ENCODE measurements around the gene CCDC142. TPM values are rescaled to one million over a fixed set of nuclear protein-coding genes. Genes with fewer than 3 reads are reported as not detected.

Gene CCDC142
- total RNA-seq, 2 donors from 2014 or later, result 20.5 to 39.2 TPM

DNA sequence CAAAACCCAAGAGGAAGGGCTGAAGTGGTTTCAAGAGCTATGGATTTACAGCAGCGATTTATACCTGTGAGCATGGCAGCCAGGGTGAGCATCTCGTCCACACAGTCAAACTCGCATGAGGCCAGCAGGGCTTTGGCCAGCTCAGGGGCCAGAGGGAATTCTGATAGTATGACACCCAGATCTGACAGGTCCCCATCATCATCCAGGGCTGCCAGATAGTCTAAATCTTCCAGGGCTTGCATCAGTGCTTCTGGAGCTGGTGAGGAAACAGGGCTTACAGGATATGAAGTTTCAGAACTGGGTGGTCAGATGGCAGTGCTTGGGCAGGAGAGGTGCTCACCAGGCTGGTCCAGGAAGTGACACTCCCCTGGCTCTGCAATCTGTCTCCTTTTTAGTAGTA is 39.7 kb upstream of the CCDC142 start:
- Histone ChIP-seq H3K4me1 (no peaks in the 10 kb centered on the region), H3K9me3 (no peaks in the 10 kb centered on the region), H3K27ac (no peak overlapping the region), H3K36me3 (replicated peaks in 1 of 2; ENCODE audit: insufficient read depth in 1 of 2, low read depth in 2 of 2) (peaks cover 0 to 4% of the 10 kb centered on the region in 2 donors), H3K27me3 (peaks cover 0 to 17% of the 10 kb centered on the region in 2 donors), H3K4me3 (no peak overlapping the region)
- ATAC-seq, result no peak
- intact Hi-C loops (cut with DNase I), result no loop called here
- 57 to 66% methylated on average over 3 of the region's 3 CpGs for WGBS, 2 donors
- DNase-seq, result no peak
- TF ChIP-seq CTCF (IDR thresholded peaks at IDR 0.05) (no peak), POLR2A (IDR thresholded peaks at IDR 0.05) (no peak)

DNA sequence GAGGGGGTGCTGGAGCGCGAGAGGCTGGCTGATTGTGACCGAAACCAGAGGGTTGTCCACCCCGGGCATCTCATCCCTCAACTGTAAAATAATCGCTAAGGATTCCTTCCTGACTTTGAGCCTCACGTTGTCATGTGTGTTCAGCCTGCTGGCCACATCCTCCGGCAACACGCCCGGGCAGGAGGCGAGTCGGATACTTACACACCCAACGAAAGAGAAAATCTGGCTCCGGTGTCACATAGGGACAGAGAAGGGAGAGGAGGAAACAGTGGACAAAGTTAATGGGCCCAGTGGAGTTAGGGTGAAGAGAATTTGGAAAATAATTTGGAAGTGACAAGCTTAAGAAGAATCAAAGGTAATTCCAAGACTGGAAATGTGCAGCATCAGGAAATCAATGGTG is 33.9 kb upstream of the CCDC142 start:
- no peak for ATAC-seq
- no peaks in the 10 kb centered on the region for H3K36me3 ChIP-seq (replicated peaks in 1 of 2; ENCODE audit: insufficient read depth in 1 of 2, low read depth in 2 of 2)
- H3K4me3 ChIP-seq, result no peak overlapping the region
- H3K27me3 ChIP-seq, result peaks cover 0 to 67% of the 10 kb centered on the region in 2 donors
- intact Hi-C loops (cut with DNase I), result no loop called here
- no peak for TF ChIP-seq POLR2A (IDR thresholded peaks at IDR 0.05)
- H3K4me1 ChIP-seq, result peaks cover 39% of the 10 kb centered on the region
- 60 to 68% methylated on average over 13 of the region's 13 CpGs for WGBS, 2 donors
- H3K9me3 ChIP-seq, result no peaks in the 10 kb centered on the region
- no peak overlapping the region for H3K27ac ChIP-seq
- DNase-seq, result no peak

- no peak overlapping the region for H3K27ac ChIP-seq
- TF ChIP-seq POLR2A (IDR thresholded peaks at IDR 0.05), result no peak
- 4 to 10% methylated on average over 11 to 72 of the region's 72 CpGs for WGBS, 2 donors
- H3K36me3 ChIP-seq (replicated peaks in 1 of 2; ENCODE audit: insufficient read depth in 1 of 2, low read depth in 2 of 2), result no peaks in the 10 kb centered on the region
- no peak overlapping the region for H3K4me3 ChIP-seq
- DNase-seq (peak; percentile 58 to 73 (median 66)), ATAC-seq (peak; percentile 82)
- peaks cover 0 to 69% of the 10 kb centered on the region in 2 donors for H3K27me3 ChIP-seq
- intact Hi-C loops (cut with DNase I), result no loop called here
- H3K4me1 ChIP-seq, result peaks cover 39% of the 10 kb centered on the region
- H3K9me3 ChIP-seq, result no peaks in the 10 kb centered on the region
These were observed 33.3 kb upstream of the CCDC142 start for GRCh38 chr2:74515981-74516633.

DNA sequence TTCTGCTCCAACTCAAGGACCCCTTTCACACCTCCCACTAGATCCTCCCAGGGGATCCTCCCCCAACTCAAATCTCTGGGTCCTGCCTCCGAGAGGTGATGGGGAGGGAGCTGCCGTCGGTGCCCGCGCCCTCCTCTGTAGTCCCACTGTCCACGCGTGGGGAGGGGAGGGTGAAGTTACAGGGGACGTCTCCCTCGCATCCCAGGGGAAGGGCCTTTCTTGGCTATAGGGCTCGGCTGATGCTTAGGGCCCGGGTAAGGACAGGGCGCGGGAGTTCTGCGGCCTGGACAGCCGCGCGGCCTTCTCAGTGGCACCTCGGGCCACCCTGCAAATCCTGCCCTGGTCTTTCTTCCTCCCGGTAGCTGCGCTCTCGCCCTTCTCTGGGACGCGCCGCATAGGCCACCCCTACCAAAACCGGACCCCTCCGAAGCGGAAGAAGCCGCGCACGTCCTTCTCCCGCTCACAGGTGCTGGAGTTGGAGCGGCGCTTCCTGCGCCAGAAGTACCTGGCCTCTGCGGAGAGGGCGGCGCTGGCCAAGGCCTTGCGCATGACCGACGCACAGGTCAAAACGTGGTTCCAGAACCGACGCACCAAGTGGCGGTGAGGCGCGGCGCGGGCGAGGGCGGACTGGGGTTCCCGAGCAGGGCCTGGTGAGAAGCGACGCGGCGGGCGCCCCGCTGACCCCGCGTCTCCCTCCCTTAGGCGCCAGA is 32.6 kb upstream of the CCDC142 start:
- no peak for TF ChIP-seq CTCF (IDR thresholded peaks at IDR 0.05)
- no peak for TF ChIP-seq POLR2A (IDR thresholded peaks at IDR 0.05)
- DNase-seq (no peak), ATAC-seq (peak; percentile 50)
- H3K4me1 ChIP-seq, result peaks cover 39% of the 10 kb centered on the region
- 7 to 11% methylated on average over 9 to 40 of the region's 60 CpGs for WGBS, 2 donors
- H3K27ac ChIP-seq, result no peak overlapping the region
- no peaks in the 10 kb centered on the region for H3K36me3 ChIP-seq (replicated peaks in 1 of 2; ENCODE audit: insufficient read depth in 1 of 2, low read depth in 2 of 2)
- H3K4me3 ChIP-seq, result no peak overlapping the region
- H3K9me3 ChIP-seq, result no peaks in the 10 kb centered on the region
- peaks cover 0 to 76% of the 10 kb centered on the region in 2 donors for H3K27me3 ChIP-seq
- intact Hi-C loops (cut with DNase I), result no loop called here

DNA sequence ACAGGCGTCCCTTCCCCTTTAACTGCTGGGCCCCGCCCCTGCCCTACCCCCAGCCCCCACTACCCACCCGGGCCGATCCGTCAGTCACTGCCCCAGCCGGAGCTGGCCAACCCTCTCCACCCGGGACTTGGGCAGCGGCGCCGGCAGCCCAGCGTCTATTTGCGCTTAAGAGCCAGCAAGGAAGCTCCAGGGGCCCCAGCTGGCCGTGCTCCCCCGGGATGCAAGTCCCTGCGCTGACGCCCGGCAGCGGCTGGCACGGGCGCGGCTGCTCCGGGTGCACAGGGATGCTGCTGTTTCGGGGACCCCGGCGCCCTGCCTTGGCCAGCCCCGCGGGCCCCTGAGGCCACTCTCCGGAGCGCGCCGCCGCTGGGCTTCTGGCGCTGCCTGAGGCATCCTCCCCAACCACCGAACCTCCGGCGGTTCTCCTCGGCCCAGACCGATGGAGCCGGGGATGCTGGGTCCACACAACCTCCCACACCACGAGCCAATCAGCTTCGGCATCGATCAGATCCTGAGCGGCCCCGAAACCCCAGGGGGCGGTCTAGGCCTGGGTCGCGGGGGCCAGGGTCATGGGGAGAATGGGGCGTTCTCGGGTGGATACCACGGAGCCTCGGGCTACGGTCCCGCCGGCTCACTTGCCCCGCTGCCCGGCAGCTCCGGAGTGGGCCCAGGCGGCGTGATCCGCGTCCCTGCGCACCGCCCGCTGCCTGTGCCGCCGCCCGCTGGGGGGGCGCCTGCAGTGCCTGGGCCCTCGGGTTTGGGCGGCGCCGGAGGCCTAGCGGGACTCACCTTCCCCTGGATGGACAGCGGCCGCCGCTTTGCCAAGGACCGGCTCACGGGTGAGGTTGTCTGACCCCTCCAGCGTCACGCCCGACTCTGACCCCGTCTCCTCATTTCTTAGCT is 31.8 kb upstream of the CCDC142 start, which contains the start of gene TLX2:
TLX2 (plus strand) TSS at position 83 of the 903 bp plus-strand sequence; CDS start at position 440, 357 bp downstream.
- intact Hi-C loops (cut with DNase I), result no loop called here
- WGBS, 2 donors, result 4 to 22% methylated on average over 15 to 72 of the region's 82 CpGs
- TF ChIP-seq POLR2A (IDR thresholded peaks at IDR 0.05), result no peak
- peaks cover 39% of the 10 kb centered on the region for H3K4me1 ChIP-seq
- no peak for ATAC-seq
- H3K36me3 ChIP-seq (replicated peaks in 1 of 2; ENCODE audit: insufficient read depth in 1 of 2, low read depth in 2 of 2), result no peaks in the 10 kb centered on the region
- no peaks in the 10 kb centered on the region for H3K9me3 ChIP-seq
- H3K27me3 ChIP-seq, result peaks cover 0 to 73% of the 10 kb centered on the region in 2 donors
- H3K4me3 ChIP-seq, result no peak within 1 kb of the TSS
- no peak within 1 kb of the TSS for H3K27ac ChIP-seq
- DNase-seq, result no peak

All from body of pancreas (tissue), 4 donors.